ENCODE measurements around the gene NOBOX.
"Not testable (repeated sequence)": the region's sequence is repeated elsewhere in the genome, so short reads cannot be mapped to it uniquely, and the experiment has no call there.

NOBOX gene

GRCh38 chr7:144403649-144404061 lies at the start of gene NOBOX:
Gene NOBOX, minus strand, starts transcription at chr7:144403693.
- DNase-seq (ENCODE audit: low spot score), result no peak

- no peak for DNase-seq (ENCODE audit: low spot score)
Measured at GRCh38 chr7:144452064-144452463, 48.6 kb upstream of the NOBOX start.

GRCh38 chr7:144445590-144445989 lies 42.1 kb upstream of the NOBOX start:
- no peak for DNase-seq (ENCODE audit: low spot score)

- no peak for DNase-seq (ENCODE audit: low spot score)
Measured at GRCh38 chr7:144439717-144440205, 36.3 kb upstream of the NOBOX start.

GRCh38 chr7:144438759-144439158 lies 35.3 kb upstream of the NOBOX start:
- no peak for DNase-seq (ENCODE audit: low spot score)

- DNase-seq (ENCODE audit: low spot score), result peak; percentile 32
Measured at GRCh38 chr7:144437370-144438191, 34.1 kb upstream of the NOBOX start.

- DNase-seq (ENCODE audit: low spot score), result no peak
Measured at GRCh38 chr7:144436500-144436899, 33.0 kb upstream of the NOBOX start.

GRCh38 chr7:144428431-144428830 lies 24.9 kb upstream of the NOBOX start:
- DNase-seq (ENCODE audit: low spot score), result no peak

- not testable (repeated sequence) for DNase-seq (ENCODE audit: low spot score)
Measured at GRCh38 chr7:144427539-144427938, 24.0 kb upstream of the NOBOX start.

GRCh38 chr7:144418931-144419330 lies 15.4 kb upstream of the NOBOX start:
- DNase-seq (ENCODE audit: low spot score), result not testable (repeated sequence)

GRCh38 chr7:144416341-144416740 lies 12.8 kb upstream of the NOBOX start:
- DNase-seq (ENCODE audit: low spot score), result no peak

GRCh38 chr7:144415858-144416257 lies 12.4 kb upstream of the NOBOX start:
- no peak for DNase-seq (ENCODE audit: low spot score)

- no peak for DNase-seq (ENCODE audit: low spot score)
Measured at GRCh38 chr7:144414815-144415214, 11.3 kb upstream of the NOBOX start.

GRCh38 chr7:144410441-144410840 lies 6.9 kb upstream of the NOBOX start:
- no peak for DNase-seq (ENCODE audit: low spot score)

GRCh38 chr7:144408121-144408520 lies 4.6 kb upstream of the NOBOX start:
- no peak for DNase-seq (ENCODE audit: low spot score)

GRCh38 chr7:144407266-144407931 lies 3.9 kb upstream of the NOBOX start:
- DNase-seq (ENCODE audit: low spot score), result no peak

GRCh38 chr7:144404946-144405345 lies 1.5 kb upstream of the NOBOX start:
- DNase-seq (ENCODE audit: low spot score), result no peak

GRCh38 chr7:144403102-144403501 lies 391 bp downstream of the NOBOX start:
- no peak for DNase-seq (ENCODE audit: low spot score)

- no peak for DNase-seq (ENCODE audit: low spot score)
Measured at GRCh38 chr7:144401490-144401889, 2.0 kb downstream of the NOBOX start.

- no peak for DNase-seq (ENCODE audit: low spot score)
Measured at GRCh38 chr7:144399946-144400345, 3.5 kb downstream of the NOBOX start.

GRCh38 chr7:144398911-144399310 lies 4.6 kb downstream of the NOBOX start:
- no peak for DNase-seq (ENCODE audit: low spot score)

- no peak for DNase-seq (ENCODE audit: low spot score)
Measured at GRCh38 chr7:144398291-144398690, 5.2 kb downstream of the NOBOX start.

GRCh38 chr7:144397086-144397485 lies 6.4 kb downstream of the NOBOX start:
- no peak for DNase-seq (ENCODE audit: low spot score)

All from CD4-positive, alpha-beta T cell treated with Interleukin-15 for 4 hours (primary cell).